Sigmoid colon (tissue), 7 donors: ENCODE data around the gene ECE1. TPM values are rescaled to one million over a fixed set of nuclear protein-coding genes. Genes with fewer than 3 reads are reported as not detected.
"Not testable (repeated sequence)": the region's sequence is repeated elsewhere in the genome, so short reads cannot be mapped to it uniquely, and the experiment has no call there.

Experiments used
- DNase-seq: peaks from one replicate; pipeline ENCODE4 v3.0.0-alpha.2; 2019
- H3K27ac ChIP-seq, 4 donors: fragments of 200-600 bp; sonication (generic); one replicate each; pipeline ENCODE4 v1.5.1; 2016 to 2019; ENCODE audit warnings: mild to moderate bottlenecking in 1 of 4
- H3K27me3 ChIP-seq, 3 donors: fragments of 200-600 bp; sonication (generic); one replicate each; pipeline ENCODE4 v1.5.1; 2019; ENCODE audit warnings: mild to moderate bottlenecking in 1 of 3
- H3K36me3 ChIP-seq, 4 donors: fragments of 200-600 bp; sonication (generic); one replicate each; pipeline ENCODE4 v1.5.1; 2016 to 2019
- H3K4me1 ChIP-seq, 4 donors: fragments of 200-600 bp; sonication (generic); one replicate each; pipeline ENCODE4 v1.5.1; 2017 to 2019
- H3K4me3 ChIP-seq, 4 donors: fragments of 200-600 bp; sonication (generic); one replicate each; pipeline ENCODE4 v1.5.1; 2017 to 2019; ENCODE audit warnings: mild to moderate bottlenecking in 2 of 4, moderate library complexity in 1 of 4
- H3K9me3 ChIP-seq, 4 donors: fragments of 200-600 bp in 3 of 4; sonication (generic) in 3 of 4; one replicate each; pipeline versions ENCODE4 v1.5.1 to v1.6.1; 2013 to 2019
- CTCF ChIP-seq, 4 experiments: fragments of 450-650 bp in 3 of 4; fragments of 200-600 bp in 1 of 4; IDR thresholded peaks; one replicate each; pipeline ENCODE4 v1.5.1; 2016 to 2019; ENCODE audit warnings: antibody characterized with exemption in 4 of 4, mild to moderate bottlenecking in 3 of 4, moderate library complexity in 2 of 4
- EP300 ChIP-seq, 4 donors: sonication (generic); formaldehyde crosslinking; IDR thresholded peaks; one replicate each; pipeline ENCODE4 v1.6.1; 2017; ENCODE audit warnings: antibody characterized with exemption in 4 of 4
- POLR2A ChIP-seq, 2 donors: fragments of 450-650 bp; IDR thresholded peaks; one replicate each; pipeline ENCODE4 v1.6.1; 2016; ENCODE audit warnings: antibody characterized with exemption in 2 of 2, mild to moderate bottlenecking in 2 of 2, moderate library complexity in 2 of 2
- POLR2AphosphoS5 ChIP-seq, 4 donors: sonication (generic); formaldehyde crosslinking; IDR thresholded peaks; one replicate each; pipeline ENCODE4 v1.6.1; 2017; ENCODE audit warnings: antibody characterized with exemption in 4 of 4
- WGBS, 2 donors: extraction: QIAGEN DNeasy Blood & Tissue Kit; methylation state at CpG; one replicate each; pipeline ENCODE4 v1.1.7; 2013; 5-methylcytosine and 5-hydroxymethylcytosine counted together
- intact Hi-C: fragments of 100-400 bp; cut with DNase I; formaldehyde crosslinking; loops from one replicate; pipeline ENCODE4 v1.15.1; 2023
- polyA plus RNA-seq, 3 donors: library from polyadenylated mRNA; stranded (reverse); fragments of 200-250 nt; gene quantifications; one replicate each; pipeline ENCODE4 v1.2.3, GENCODE V29; 2013
- total RNA-seq, 4 donors: library from RNA; depleted of rRNA; stranded (reverse); fragments of >200 nt; gene quantifications; one replicate each; pipeline ENCODE4 v1.1.0, GENCODE V29; 2016
- donor health status: healthy with polysubstance abuse.
- donor health status: Bipolar disorder and iron deficiency.
- donor health status: healthy.

The ECE1 gene
- total and polyA plus RNA-seq, 7 donors: 10.2 to 112 (median 73.8) TPM

GRCh38 chr1:21192871-21193270 lies 97.4 kb downstream of the ECE1 start:
- Histone ChIP-seq H3K27ac (no peak overlapping the region), H3K4me1 (no peaks in the 10 kb centered on the region), H3K9me3 (no peaks in the 10 kb centered on the region), H3K27me3 (no peaks in the 10 kb centered on the region), H3K4me3 (no peak overlapping the region), H3K36me3 (no peaks in the 10 kb centered on the region)
- TF ChIP-seq EP300 (IDR thresholded peaks at IDR 0.05) (no peak), POLR2AphosphoS5 (IDR thresholded peaks at IDR 0.05) (no peak), CTCF (IDR thresholded peaks at IDR 0.05) (no peak), POLR2A (IDR thresholded peaks at IDR 0.05) (no peak)
- no peak for DNase-seq
- WGBS, 2 donors: 92 to 93% methylated on average over 4 of the region's 4 CpGs
- intact Hi-C loops: no loop called here

GRCh38 chr1:21192284-21192683 lies 98.0 kb downstream of the ECE1 start:
- WGBS, 2 donors: 71 to 74% methylated on average over 5 of the region's 5 CpGs
- TF ChIP-seq POLR2A (IDR thresholded peaks at IDR 0.05) (no peak), POLR2AphosphoS5 (IDR thresholded peaks at IDR 0.05) (no peak), EP300 (IDR thresholded peaks at IDR 0.05) (no peak)
- H3K36me3 ChIP-seq: no peaks in the 10 kb centered on the region

GRCh38 chr1:21190771-21191170 lies 99.5 kb downstream of the ECE1 start:
- H3K36me3 ChIP-seq, intact Hi-C loops, H3K27ac ChIP-seq, H3K4me3 ChIP-seq, H3K27me3 ChIP-seq, H3K9me3 ChIP-seq, H3K4me1 ChIP-seq, DNase-seq: not testable (repeated sequence)
- 8 to 49% methylated on average over 2 of the region's 2 CpGs for WGBS, 2 donors

More at GRCh38 chr1:21192284-21192683, 98.0 kb downstream of the ECE1 start:
- no peak for DNase-seq
- Histone ChIP-seq H3K9me3 (no peaks in the 10 kb centered on the region), H3K27ac (no peak overlapping the region), H3K4me1 (no peaks in the 10 kb centered on the region), H3K27me3 (no peaks in the 10 kb centered on the region), H3K4me3 (no peak overlapping the region)
- intact Hi-C loops: no loop called here

- Histone ChIP-seq H3K4me3 (no peak overlapping the region), H3K27ac (no peak overlapping the region), H3K27me3 (no peaks in the 10 kb centered on the region), H3K36me3 (no peaks in the 10 kb centered on the region), H3K4me1 (no peaks in the 10 kb centered on the region), H3K9me3 (no peaks in the 10 kb centered on the region)
- 93 to 100% methylated on average over 1 of the region's 1 CpG for WGBS, 2 donors
- DNase-seq: peak; percentile 4
- intact Hi-C loops: no loop called here
- no peak for TF ChIP-seq CTCF (IDR thresholded peaks at IDR 0.05)
- no peak for TF ChIP-seq EP300 (IDR thresholded peaks at IDR 0.05)
- TF ChIP-seq POLR2A (IDR thresholded peaks at IDR 0.05): no peak
- TF ChIP-seq POLR2AphosphoS5 (IDR thresholded peaks at IDR 0.05): no peak
Observed at GRCh38 chr1:21189906-21190500, 100.3 kb downstream of the ECE1 start.

GRCh38 chr1:21189421-21189820 lies 100.8 kb downstream of the ECE1 start:
- Histone ChIP-seq H3K27ac (no peak overlapping the region), H3K27me3 (no peaks in the 10 kb centered on the region), H3K9me3 (no peaks in the 10 kb centered on the region), H3K4me1 (no peaks in the 10 kb centered on the region), H3K4me3 (no peak overlapping the region), H3K36me3 (no peaks in the 10 kb centered on the region)
- intact Hi-C loops: no loop called here
- TF ChIP-seq CTCF (IDR thresholded peaks at IDR 0.05) (no peak), POLR2AphosphoS5 (IDR thresholded peaks at IDR 0.05) (no peak), POLR2A (IDR thresholded peaks at IDR 0.05) (no peak), EP300 (IDR thresholded peaks at IDR 0.05) (no peak)
- 42 to 71% methylated on average over 3 of the region's 3 CpGs for WGBS, 2 donors
- DNase-seq: peak; percentile 17

- no peaks in the 10 kb centered on the region for H3K27me3 ChIP-seq
- no peak overlapping the region for H3K4me3 ChIP-seq
- TF ChIP-seq POLR2A (IDR thresholded peaks at IDR 0.05): no peak
- H3K9me3 ChIP-seq: no peaks in the 10 kb centered on the region
- 92 to 95% methylated on average over 3 of the region's 3 CpGs for WGBS, 2 donors
- no peaks in the 10 kb centered on the region for H3K4me1 ChIP-seq
- DNase-seq: peak; percentile 22
- H3K36me3 ChIP-seq: no peaks in the 10 kb centered on the region
- intact Hi-C loops: no loop called here
- no peak overlapping the region for H3K27ac ChIP-seq
Observed at GRCh38 chr1:21188235-21188634, 102.0 kb downstream of the ECE1 start.
